WI38 (cell line): ENCODE measurements around the gene RRP12.

Experiments
- H3K4me3 ChIP-seq: 2 replicates; pipeline ENCODE4 v1.5.1; 2011; ENCODE audit warnings: low read depth, mild to moderate bottlenecking, control low read depth, low read length
- TF ChIP-seq, protein P1 (sequence below): IDR thresholded peaks from 2 replicates; pipeline ENCODE4 v1.5.1; 2012; ENCODE audit warnings: low read depth, mild to moderate bottlenecking, control low read depth, low read length

RRP12 gene

DNA sequence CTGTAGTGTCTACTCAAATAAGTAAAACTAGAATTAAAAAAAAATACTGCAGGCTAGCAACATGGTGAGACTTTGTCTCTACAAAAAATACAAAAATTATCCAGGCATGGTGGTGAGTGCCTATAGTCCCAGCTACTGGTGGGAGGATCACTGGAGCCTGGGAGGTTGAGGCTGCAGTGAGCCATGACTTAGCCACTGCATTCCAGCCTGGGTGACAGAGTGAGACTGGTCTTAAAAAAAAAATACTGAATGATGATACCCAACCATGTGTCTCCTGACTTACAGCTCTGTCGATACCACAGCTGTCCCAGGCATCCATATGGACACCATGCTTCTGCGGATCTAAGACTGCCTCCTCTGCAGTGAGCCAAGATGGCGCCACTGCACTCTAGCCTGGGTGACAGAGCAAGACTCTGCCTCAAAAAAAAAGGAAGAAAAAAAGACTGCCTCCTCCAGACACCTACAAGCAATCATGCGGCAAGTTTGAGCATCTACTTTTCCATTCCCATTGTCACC lies 90.0 kb downstream of the RRP12 start:
- TF ChIP-seq, protein P1, sequence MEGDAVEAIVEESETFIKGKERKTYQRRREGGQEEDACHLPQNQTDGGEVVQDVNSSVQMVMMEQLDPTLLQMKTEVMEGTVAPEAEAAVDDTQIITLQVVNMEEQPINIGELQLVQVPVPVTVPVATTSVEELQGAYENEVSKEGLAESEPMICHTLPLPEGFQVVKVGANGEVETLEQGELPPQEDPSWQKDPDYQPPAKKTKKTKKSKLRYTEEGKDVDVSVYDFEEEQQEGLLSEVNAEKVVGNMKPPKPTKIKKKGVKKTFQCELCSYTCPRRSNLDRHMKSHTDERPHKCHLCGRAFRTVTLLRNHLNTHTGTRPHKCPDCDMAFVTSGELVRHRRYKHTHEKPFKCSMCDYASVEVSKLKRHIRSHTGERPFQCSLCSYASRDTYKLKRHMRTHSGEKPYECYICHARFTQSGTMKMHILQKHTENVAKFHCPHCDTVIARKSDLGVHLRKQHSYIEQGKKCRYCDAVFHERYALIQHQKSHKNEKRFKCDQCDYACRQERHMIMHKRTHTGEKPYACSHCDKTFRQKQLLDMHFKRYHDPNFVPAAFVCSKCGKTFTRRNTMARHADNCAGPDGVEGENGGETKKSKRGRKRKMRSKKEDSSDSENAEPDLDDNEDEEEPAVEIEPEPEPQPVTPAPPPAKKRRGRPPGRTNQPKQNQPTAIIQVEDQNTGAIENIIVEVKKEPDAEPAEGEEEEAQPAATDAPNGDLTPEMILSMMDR = no peak
- H3K4me3 ChIP-seq = no peak overlapping the region

DNA sequence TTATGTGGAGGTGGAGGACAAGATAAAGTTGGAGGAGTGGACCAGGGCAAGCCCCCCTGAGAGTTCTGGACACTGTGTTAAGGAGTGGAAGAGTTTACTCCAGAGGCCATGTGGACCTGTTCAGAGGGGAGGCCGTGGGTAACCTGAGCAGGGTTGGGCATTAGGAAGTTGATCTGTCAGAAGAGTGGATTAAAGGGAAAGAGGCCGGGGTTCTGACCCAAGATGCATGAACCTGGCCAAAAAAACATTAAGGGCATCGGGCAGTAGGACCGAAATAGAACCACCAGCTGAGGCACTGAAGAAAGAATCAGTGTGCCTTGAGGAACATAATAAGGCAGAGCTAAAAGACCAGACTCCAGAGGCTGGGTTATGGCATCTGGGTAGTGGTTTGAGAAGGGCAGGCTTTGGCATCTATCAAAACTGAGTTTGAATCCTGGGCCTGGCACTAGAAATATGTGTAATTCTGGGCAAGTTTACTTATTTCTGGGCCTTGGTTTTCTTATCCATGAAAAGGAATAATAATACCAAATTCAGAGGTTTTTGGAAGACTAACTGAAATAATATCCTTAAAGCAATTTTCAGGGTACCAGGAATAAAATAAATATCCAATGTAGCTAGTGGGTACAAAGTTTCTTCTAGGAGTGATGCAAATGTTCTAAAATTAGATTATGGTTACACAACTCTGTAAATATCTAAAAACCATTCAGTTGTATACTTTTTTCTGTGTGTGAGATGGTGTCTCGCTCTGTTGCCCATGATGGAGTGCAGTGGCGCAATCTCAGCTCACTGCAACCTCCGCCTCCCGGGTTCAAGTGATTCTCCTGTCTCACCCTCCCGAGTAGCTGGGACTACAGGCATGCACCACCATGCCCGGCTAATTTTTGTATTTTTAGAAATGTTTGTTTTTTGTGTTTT lies 93.0 kb downstream of the RRP12 start:
- TF ChIP-seq, protein P1 = no peak
- H3K4me3 ChIP-seq = no peak overlapping the region

DNA sequence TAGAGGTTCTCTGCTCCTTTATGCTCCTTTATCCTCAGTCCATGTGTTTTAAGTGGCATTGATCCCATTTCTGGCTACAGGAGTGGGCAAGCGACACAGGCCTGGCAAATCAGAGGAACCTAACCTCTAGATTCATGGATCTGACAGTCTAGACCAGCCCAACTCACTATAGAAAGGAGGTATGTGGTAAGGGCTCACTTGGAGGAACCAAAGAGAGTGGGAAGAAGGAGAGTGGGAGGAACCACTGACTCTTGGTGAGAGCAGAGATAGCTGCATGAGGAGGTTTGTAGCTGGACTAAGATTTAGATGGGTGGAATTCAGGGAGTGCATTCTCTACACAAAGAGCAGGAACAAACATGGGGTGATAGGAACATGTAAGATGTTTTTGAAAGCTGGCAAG lies 93.7 kb downstream of the RRP12 start:
- TF ChIP-seq, protein P1 = no peak
- H3K4me3 ChIP-seq = no peak overlapping the region
